ENCODE measurements around the gene ZDHHC21.
"Not testable (repeated sequence)": the region's sequence is repeated elsewhere in the genome, so short reads cannot be mapped to it uniquely, and the experiment has no call there.

The ZDHHC21 gene

GRCh38 chr9:14678776-14679175 is 14.5 kb downstream of the ZDHHC21 start:
- Histone ChIP-seq H3K27me3 (ENCODE audit: control insufficient read depth in 1 of 2, insufficient read depth in 2 of 2, low read length in 2 of 2) (no peaks in the 10 kb centered on the region), H3K4me3 (ENCODE audit: low read length in 2 of 2) (no peak overlapping the region), H3K27ac (ENCODE audit: low read length) (no peak overlapping the region), H3K36me3 (ENCODE audit: control insufficient read depth in 2 of 2, insufficient read depth in 2 of 2, low read length in 2 of 2) (no peaks in the 10 kb centered on the region), H3K9me3 (ENCODE audit: control insufficient read depth in 2 of 2, low read length in 2 of 2) (no peaks in the 10 kb centered on the region), H3K4me1 (ENCODE audit: control insufficient read depth, insufficient read depth, low read length) (no peaks in the 10 kb centered on the region), H3K9ac (ENCODE audit: low read length in 2 of 2) (no peak overlapping the region)

DNA sequence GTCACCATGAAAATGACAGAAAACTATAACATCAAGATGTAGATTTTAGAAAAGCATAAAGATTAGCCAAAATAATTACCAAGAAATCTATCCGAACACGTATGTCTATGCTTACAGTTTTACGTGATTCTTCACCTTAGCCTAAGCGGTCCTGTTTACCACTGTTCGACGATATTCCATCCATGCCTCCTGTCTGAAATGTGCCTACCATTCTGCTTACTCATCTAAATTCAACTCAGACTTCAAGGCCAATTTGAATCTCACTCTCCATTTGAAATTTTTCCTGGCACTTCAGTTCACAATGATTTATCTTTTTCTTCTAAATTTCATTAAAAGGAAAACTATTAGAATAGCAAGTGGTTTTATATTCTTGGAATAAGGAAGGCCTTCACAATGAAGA is 15.4 kb downstream of the ZDHHC21 start:
- Histone ChIP-seq H3K4me3 (ENCODE audit: low read length in 2 of 2) (no peak overlapping the region), H3K9me3 (ENCODE audit: control insufficient read depth in 2 of 2, low read length in 2 of 2) (no peaks in the 10 kb centered on the region), H3K27me3 (ENCODE audit: control insufficient read depth in 1 of 2, insufficient read depth in 2 of 2, low read length in 2 of 2) (no peaks in the 10 kb centered on the region)

GRCh38 chr9:14677396-14677795 is 15.8 kb downstream of the ZDHHC21 start:
- no peak overlapping the region for H3K27ac ChIP-seq (ENCODE audit: low read length)
- H3K9me3 ChIP-seq (ENCODE audit: control insufficient read depth in 2 of 2, low read length in 2 of 2) = no peaks in the 10 kb centered on the region
- no peak overlapping the region for H3K9ac ChIP-seq (ENCODE audit: low read length in 2 of 2)
- no peaks in the 10 kb centered on the region for H3K27me3 ChIP-seq (ENCODE audit: control insufficient read depth in 1 of 2, insufficient read depth in 2 of 2, low read length in 2 of 2)
- no peak overlapping the region for H3K4me3 ChIP-seq (ENCODE audit: low read length in 2 of 2)
- H3K4me1 ChIP-seq (ENCODE audit: control insufficient read depth, insufficient read depth, low read length) = no peaks in the 10 kb centered on the region
- peaks cover 0 to 2% of the 10 kb centered on the region in 2 donors for H3K36me3 ChIP-seq (ENCODE audit: control insufficient read depth in 2 of 2, insufficient read depth in 2 of 2, low read length in 2 of 2)

More for the DNA sequence above, 15.4 kb downstream of the ZDHHC21 start:
- no peak overlapping the region for H3K27ac ChIP-seq (ENCODE audit: low read length)
- no peaks in the 10 kb centered on the region for H3K36me3 ChIP-seq (ENCODE audit: control insufficient read depth in 2 of 2, insufficient read depth in 2 of 2, low read length in 2 of 2)
- no peak overlapping the region for H3K9ac ChIP-seq (ENCODE audit: low read length in 2 of 2)
- no peaks in the 10 kb centered on the region for H3K4me1 ChIP-seq (ENCODE audit: control insufficient read depth, insufficient read depth, low read length)

DNA sequence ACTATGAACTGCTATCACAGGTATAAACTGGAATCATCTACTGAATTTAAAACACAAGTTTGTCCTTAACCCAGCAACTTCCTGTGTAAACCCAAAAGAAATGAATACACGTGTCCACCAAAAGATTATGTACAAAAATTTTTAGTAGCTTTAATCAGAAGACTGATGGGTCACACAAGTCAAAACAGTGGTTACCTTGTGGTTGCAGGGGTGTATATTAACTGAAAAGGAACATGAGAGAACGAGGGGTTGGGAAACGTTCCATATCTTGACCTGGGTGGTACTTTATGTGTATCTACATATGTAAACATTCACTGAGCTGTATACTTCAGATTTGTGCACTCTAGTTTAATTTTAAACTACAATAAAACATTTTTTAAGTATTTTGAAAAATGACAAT is 18.6 kb downstream of the ZDHHC21 start:
- H3K9me3 ChIP-seq (ENCODE audit: control insufficient read depth in 2 of 2, low read length in 2 of 2) = no peaks in the 10 kb centered on the region
- peaks cover 0 to 4% of the 10 kb centered on the region in 2 donors for H3K36me3 ChIP-seq (ENCODE audit: control insufficient read depth in 2 of 2, insufficient read depth in 2 of 2, low read length in 2 of 2)
- no peaks in the 10 kb centered on the region for H3K27me3 ChIP-seq (ENCODE audit: control insufficient read depth in 1 of 2, insufficient read depth in 2 of 2, low read length in 2 of 2)
- H3K4me3 ChIP-seq (ENCODE audit: low read length in 2 of 2) = no peak overlapping the region
- H3K9ac ChIP-seq (ENCODE audit: low read length in 2 of 2) = no peak overlapping the region
- no peak overlapping the region for H3K27ac ChIP-seq (ENCODE audit: low read length)
- H3K4me1 ChIP-seq (ENCODE audit: control insufficient read depth, insufficient read depth, low read length) = no peaks in the 10 kb centered on the region

- no peaks in the 10 kb centered on the region for H3K27me3 ChIP-seq (ENCODE audit: control insufficient read depth in 1 of 2, insufficient read depth in 2 of 2, low read length in 2 of 2)
- no peaks in the 10 kb centered on the region for H3K9me3 ChIP-seq (ENCODE audit: control insufficient read depth in 2 of 2, low read length in 2 of 2)
Measured at GRCh38 chr9:14671377-14671776, 21.9 kb downstream of the ZDHHC21 start.

GRCh38 chr9:14670718-14671117 is 22.5 kb downstream of the ZDHHC21 start:
- no peak overlapping the region for H3K4me3 ChIP-seq (ENCODE audit: low read length in 2 of 2)
- no peaks in the 10 kb centered on the region for H3K4me1 ChIP-seq (ENCODE audit: control insufficient read depth, insufficient read depth, low read length)
- no peaks in the 10 kb centered on the region for H3K9me3 ChIP-seq (ENCODE audit: control insufficient read depth in 2 of 2, low read length in 2 of 2)
- no peak overlapping the region for H3K27ac ChIP-seq (ENCODE audit: low read length)
- no peak overlapping the region for H3K9ac ChIP-seq (ENCODE audit: low read length in 2 of 2)
- peaks cover 0 to 4% of the 10 kb centered on the region in 2 donors for H3K36me3 ChIP-seq (ENCODE audit: control insufficient read depth in 2 of 2, insufficient read depth in 2 of 2, low read length in 2 of 2)
- H3K27me3 ChIP-seq (ENCODE audit: control insufficient read depth in 1 of 2, insufficient read depth in 2 of 2, low read length in 2 of 2) = no peaks in the 10 kb centered on the region

More at GRCh38 chr9:14671377-14671776, 21.9 kb downstream of the ZDHHC21 start:
- no peak overlapping the region for H3K27ac ChIP-seq (ENCODE audit: low read length)
- no peak overlapping the region for H3K9ac ChIP-seq (ENCODE audit: low read length in 2 of 2)
- H3K4me1 ChIP-seq (ENCODE audit: control insufficient read depth, insufficient read depth, low read length) = no peaks in the 10 kb centered on the region
- H3K4me3 ChIP-seq (ENCODE audit: low read length in 2 of 2) = no peak overlapping the region
- H3K36me3 ChIP-seq (ENCODE audit: control insufficient read depth in 2 of 2, insufficient read depth in 2 of 2, low read length in 2 of 2) = peaks cover 0 to 4% of the 10 kb centered on the region in 2 donors

GRCh38 chr9:14664022-14664421 is 29.2 kb downstream of the ZDHHC21 start:
- not testable (repeated sequence) for H3K9me3 ChIP-seq (ENCODE audit: control insufficient read depth in 2 of 2, low read length in 2 of 2); H3K4me3 ChIP-seq (ENCODE audit: low read length in 2 of 2); H3K9ac ChIP-seq (ENCODE audit: low read length in 2 of 2); H3K4me1 ChIP-seq (ENCODE audit: control insufficient read depth, insufficient read depth, low read length); H3K27ac ChIP-seq (ENCODE audit: low read length); H3K36me3 ChIP-seq (ENCODE audit: control insufficient read depth in 2 of 2, insufficient read depth in 2 of 2, low read length in 2 of 2); H3K27me3 ChIP-seq (ENCODE audit: control insufficient read depth in 1 of 2, insufficient read depth in 2 of 2, low read length in 2 of 2)

DNA sequence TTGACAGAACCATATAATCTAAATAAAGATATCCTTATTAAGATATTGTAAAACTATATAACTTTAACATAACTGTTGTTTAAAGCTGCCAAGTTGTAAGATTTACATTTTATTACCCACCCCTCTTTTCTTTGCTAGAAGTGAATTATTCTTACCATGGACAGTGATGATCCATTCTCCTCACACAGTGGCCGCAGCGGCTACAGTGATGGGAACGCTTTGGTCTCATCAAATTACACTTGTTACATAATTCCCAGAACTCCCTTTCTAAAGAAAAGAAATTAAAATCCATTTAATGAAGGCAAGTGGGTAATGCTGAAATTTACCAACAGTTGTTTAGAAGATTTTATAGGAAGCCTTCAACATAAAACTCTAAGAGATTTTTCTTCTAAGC is 31.2 kb downstream of the ZDHHC21 start:
- Histone ChIP-seq H3K4me3 (ENCODE audit: low read length in 2 of 2) (no peak overlapping the region), H3K9me3 (ENCODE audit: control insufficient read depth in 2 of 2, low read length in 2 of 2) (no peaks in the 10 kb centered on the region), H3K4me1 (ENCODE audit: control insufficient read depth, insufficient read depth, low read length) (no peaks in the 10 kb centered on the region), H3K9ac (ENCODE audit: low read length in 2 of 2) (no peak overlapping the region), H3K36me3 (ENCODE audit: control insufficient read depth in 2 of 2, insufficient read depth in 2 of 2, low read length in 2 of 2) (no peaks in the 10 kb centered on the region), H3K27me3 (ENCODE audit: control insufficient read depth in 1 of 2, insufficient read depth in 2 of 2, low read length in 2 of 2) (no peaks in the 10 kb centered on the region), H3K27ac (ENCODE audit: low read length) (no peak overlapping the region)

DNA sequence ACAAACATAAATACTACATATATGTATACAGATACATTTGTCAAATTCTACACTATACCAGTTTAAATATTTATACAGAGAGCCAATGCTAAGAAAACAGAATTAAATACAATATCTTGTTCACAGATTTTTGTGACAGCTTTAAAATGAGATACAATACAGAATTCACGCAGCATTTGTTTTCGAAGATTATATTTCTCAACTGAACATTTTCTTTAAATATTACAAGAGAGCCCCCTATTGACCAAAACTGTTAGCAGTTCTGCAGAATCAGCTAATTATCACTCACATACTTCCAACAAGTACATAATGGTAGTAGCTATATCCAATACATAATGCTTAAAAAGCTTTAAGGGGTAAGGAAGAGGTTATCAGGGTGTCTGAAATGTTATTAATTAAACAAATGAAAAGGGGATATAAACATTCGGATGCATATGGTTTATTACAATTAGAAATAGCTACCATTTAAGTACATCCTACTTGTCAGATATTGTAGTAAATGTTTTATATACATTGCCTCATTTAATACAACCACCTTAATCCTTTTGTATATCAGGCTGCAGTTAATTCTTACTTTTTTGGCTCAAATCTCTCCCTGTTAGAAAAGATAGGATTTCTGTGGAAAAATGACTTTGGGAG is 31.7 kb downstream of the ZDHHC21 start:
- Histone ChIP-seq H3K9me3 (ENCODE audit: control insufficient read depth in 2 of 2, low read length in 2 of 2) (no peaks in the 10 kb centered on the region), H3K4me1 (ENCODE audit: control insufficient read depth, insufficient read depth, low read length) (no peaks in the 10 kb centered on the region), H3K27me3 (ENCODE audit: control insufficient read depth in 1 of 2, insufficient read depth in 2 of 2, low read length in 2 of 2) (no peaks in the 10 kb centered on the region), H3K36me3 (ENCODE audit: control insufficient read depth in 2 of 2, insufficient read depth in 2 of 2, low read length in 2 of 2) (no peaks in the 10 kb centered on the region), H3K27ac (ENCODE audit: low read length) (no peak overlapping the region), H3K4me3 (ENCODE audit: low read length in 2 of 2) (no peak overlapping the region), H3K9ac (ENCODE audit: low read length in 2 of 2) (no peak overlapping the region)

- no peak overlapping the region for H3K27ac ChIP-seq (ENCODE audit: low read length)
- no peak overlapping the region for H3K9ac ChIP-seq (ENCODE audit: low read length in 2 of 2)
- H3K4me1 ChIP-seq (ENCODE audit: control insufficient read depth, insufficient read depth, low read length) = no peaks in the 10 kb centered on the region
- no peaks in the 10 kb centered on the region for H3K36me3 ChIP-seq (ENCODE audit: control insufficient read depth in 2 of 2, insufficient read depth in 2 of 2, low read length in 2 of 2)
- no peaks in the 10 kb centered on the region for H3K27me3 ChIP-seq (ENCODE audit: control insufficient read depth in 1 of 2, insufficient read depth in 2 of 2, low read length in 2 of 2)
- H3K4me3 ChIP-seq (ENCODE audit: low read length in 2 of 2) = no peak overlapping the region
- no peaks in the 10 kb centered on the region for H3K9me3 ChIP-seq (ENCODE audit: control insufficient read depth in 2 of 2, low read length in 2 of 2)
Measured at GRCh38 chr9:14660721-14661120, 32.5 kb downstream of the ZDHHC21 start.

- no peak overlapping the region for H3K9ac ChIP-seq (ENCODE audit: low read length in 2 of 2)
Measured at GRCh38 chr9:14654932-14655331, 38.3 kb downstream of the ZDHHC21 start.

More at GRCh38 chr9:14654932-14655331, 38.3 kb downstream of the ZDHHC21 start:
- H3K27ac ChIP-seq (ENCODE audit: low read length) = no peak overlapping the region
- no peaks in the 10 kb centered on the region for H3K4me1 ChIP-seq (ENCODE audit: control insufficient read depth, insufficient read depth, low read length)
- no peaks in the 10 kb centered on the region for H3K27me3 ChIP-seq (ENCODE audit: control insufficient read depth in 1 of 2, insufficient read depth in 2 of 2, low read length in 2 of 2)
- no peak overlapping the region for H3K4me3 ChIP-seq (ENCODE audit: low read length in 2 of 2)
- no peaks in the 10 kb centered on the region for H3K9me3 ChIP-seq (ENCODE audit: control insufficient read depth in 2 of 2, low read length in 2 of 2)
- peaks cover 0 to 2% of the 10 kb centered on the region in 2 donors for H3K36me3 ChIP-seq (ENCODE audit: control insufficient read depth in 2 of 2, insufficient read depth in 2 of 2, low read length in 2 of 2)

All from stomach smooth muscle (tissue), 2 donors.